ENCODE data around the gene TTC33. TPM values are rescaled to one million over a fixed set of nuclear protein-coding genes. Genes with fewer than 3 reads are reported as not detected.
"Not testable (repeated sequence)": the region's sequence is repeated elsewhere in the genome, so short reads cannot be mapped to it uniquely, and the experiment has no call there.

The TTC33 gene
- total RNA-seq, 1 donor from 2014 or later, result 64.4 TPM

GRCh38 chr5:40578501-40579451, 177.0 kb downstream of the TTC33 start:
- DNase-seq (ENCODE audit: low spot score in 2 of 2) (no peak), FAIRE-seq (no peak)

DNA sequence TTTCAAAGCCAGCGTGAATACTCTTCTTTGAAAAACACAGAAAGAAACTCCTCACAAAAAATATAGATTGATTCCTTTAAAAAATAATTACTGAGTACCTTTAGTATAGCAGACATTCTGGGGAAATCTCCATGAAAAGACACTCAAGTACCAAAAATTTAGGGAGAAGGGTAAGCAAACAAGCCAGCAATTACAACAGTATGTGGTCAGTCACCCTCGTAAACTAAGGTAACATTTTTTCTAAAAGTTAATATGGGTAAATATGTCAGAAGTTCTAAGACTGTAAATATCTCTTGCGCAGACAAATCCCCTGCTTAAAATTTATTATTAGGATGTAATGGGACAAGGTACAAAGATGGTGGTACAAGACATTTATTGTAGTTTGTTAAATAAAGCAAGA, 178.0 kb downstream of the TTC33 start:
- no peak for DNase-seq (ENCODE audit: low spot score in 2 of 2)
- no peak for FAIRE-seq

DNA sequence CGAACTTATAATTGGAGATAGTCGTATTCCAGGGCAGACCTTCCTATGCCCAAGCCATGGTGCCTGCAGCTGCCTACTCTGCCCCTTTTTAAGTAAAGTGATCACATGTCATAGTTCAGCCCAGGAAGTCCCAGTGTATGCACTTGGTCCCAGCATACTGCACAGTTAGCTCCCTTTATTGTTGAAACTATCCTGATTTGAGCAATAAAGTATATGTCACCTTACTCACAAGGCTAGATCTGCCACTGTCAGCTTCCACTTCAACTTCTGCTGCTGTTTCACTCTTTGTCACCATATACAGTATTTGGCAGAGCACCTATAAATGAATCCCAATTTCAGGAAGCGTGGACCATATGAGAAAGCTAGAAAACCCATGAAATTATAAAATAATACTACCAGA, 179.8 kb downstream of the TTC33 start:
- no peak for FAIRE-seq
- DNase-seq (ENCODE audit: low spot score in 2 of 2), result no peak

DNA sequence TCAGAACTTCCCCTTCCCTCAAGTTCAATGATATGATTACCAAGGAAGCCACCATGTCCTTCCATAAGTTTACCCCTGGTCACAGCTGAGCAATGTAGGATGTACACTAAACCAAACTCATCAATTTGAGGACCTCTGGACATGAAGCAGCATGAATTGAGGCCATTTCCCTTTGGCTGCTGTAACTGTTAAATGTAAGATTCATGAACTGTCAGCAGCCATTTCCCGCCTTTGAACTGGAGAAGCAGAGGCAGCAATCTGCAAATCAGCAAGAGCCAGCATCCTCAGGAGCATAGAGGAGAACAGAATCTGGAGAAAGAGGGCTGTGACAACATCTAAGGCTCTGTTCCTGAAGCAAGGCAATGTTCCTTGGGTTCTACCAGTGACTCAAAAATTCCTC, 180.3 kb downstream of the TTC33 start:
- no peak for FAIRE-seq

GRCh38 chr5:40572937-40573336, 182.8 kb downstream of the TTC33 start:
- no peak for DNase-seq (ENCODE audit: low spot score in 2 of 2)
- no peak for FAIRE-seq

More for the DNA sequence above, 180.3 kb downstream of the TTC33 start:
- DNase-seq (ENCODE audit: low spot score in 2 of 2), result no peak

- FAIRE-seq, result no peak
These were observed 183.4 kb downstream of the TTC33 start for GRCh38 chr5:40572391-40572790.

GRCh38 chr5:40571729-40572128, 184.0 kb downstream of the TTC33 start:
- DNase-seq (ENCODE audit: low spot score in 2 of 2) (no peak), FAIRE-seq (no peak)

More at GRCh38 chr5:40572391-40572790, 183.4 kb downstream of the TTC33 start:
- DNase-seq (ENCODE audit: low spot score in 2 of 2), result no peak

- FAIRE-seq (no peak), DNase-seq (ENCODE audit: low spot score in 2 of 2) (no peak)
These were observed 185.2 kb downstream of the TTC33 start for GRCh38 chr5:40570408-40571129.

- DNase-seq (ENCODE audit: low spot score in 2 of 2) (no peak), FAIRE-seq (no peak)
These were observed 186.1 kb downstream of the TTC33 start for GRCh38 chr5:40569546-40570270.

GRCh38 chr5:40568548-40568947, 187.2 kb downstream of the TTC33 start:
- DNase-seq (ENCODE audit: low spot score in 2 of 2) (no peak), FAIRE-seq (no peak)

- not testable (repeated sequence) for DNase-seq (ENCODE audit: low spot score in 2 of 2); FAIRE-seq
These were observed 192.6 kb downstream of the TTC33 start for GRCh38 chr5:40563173-40563572.

GRCh38 chr5:40560474-40561110, 195.2 kb downstream of the TTC33 start:
- FAIRE-seq (no peak), DNase-seq (ENCODE audit: low spot score in 2 of 2) (no peak)

DNA sequence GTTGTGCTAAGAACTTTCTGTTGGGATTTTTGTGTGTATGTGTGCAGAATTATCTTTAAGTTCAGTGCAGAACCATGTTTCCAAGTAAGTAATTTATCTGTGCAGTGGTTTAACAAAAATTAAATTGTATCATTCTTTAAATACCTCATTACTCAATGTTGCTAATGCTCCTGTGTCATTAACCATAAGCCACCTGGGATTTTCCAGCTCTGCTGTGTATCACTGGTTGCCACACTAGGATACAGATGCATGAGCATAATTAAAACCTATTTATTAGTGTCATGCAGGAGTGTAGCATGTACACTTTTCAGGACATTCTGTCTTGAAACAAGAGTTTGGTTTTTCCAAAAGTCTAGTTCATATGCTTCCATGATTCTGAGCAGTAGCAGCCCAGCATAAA, 196.5 kb downstream of the TTC33 start:
- DNase-seq (ENCODE audit: low spot score in 2 of 2) (no peak), FAIRE-seq (no peak)

GRCh38 chr5:40557501-40557900, 198.3 kb downstream of the TTC33 start:
- no peak for FAIRE-seq
- no peak for DNase-seq (ENCODE audit: low spot score in 2 of 2)

GRCh38 chr5:40556811-40557210, 198.9 kb downstream of the TTC33 start:
- no peak for FAIRE-seq
- no peak for DNase-seq (ENCODE audit: low spot score in 2 of 2)

- FAIRE-seq, result no peak
These were observed 199.9 kb downstream of the TTC33 start for GRCh38 chr5:40555886-40556285.

GRCh38 chr5:40554813-40555212, 200.9 kb downstream of the TTC33 start:
- no peak for DNase-seq (ENCODE audit: low spot score in 2 of 2)
- no peak for FAIRE-seq

More at GRCh38 chr5:40555886-40556285, 199.9 kb downstream of the TTC33 start:
- DNase-seq (ENCODE audit: low spot score in 2 of 2), result no peak

DNA sequence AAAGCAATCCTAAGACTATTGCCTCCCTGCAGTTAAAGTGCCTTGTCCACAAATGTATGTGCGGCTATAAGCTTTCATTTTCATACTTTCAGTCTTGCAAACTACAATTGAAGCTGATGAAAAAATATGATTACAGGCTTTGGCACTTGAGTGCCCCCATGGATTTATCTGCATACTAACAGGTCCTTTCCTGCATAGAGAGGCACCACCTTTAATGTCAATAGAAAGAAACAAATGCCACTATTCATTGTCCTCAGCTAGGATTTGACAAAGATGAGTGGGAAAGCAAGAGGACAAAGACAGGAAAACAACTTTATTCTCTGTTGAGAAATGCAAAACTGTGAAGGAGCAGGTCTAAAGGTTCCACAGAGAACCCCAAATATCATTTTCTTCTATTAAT, 201.7 kb downstream of the TTC33 start:
- DNase-seq (ENCODE audit: low spot score in 2 of 2), result no peak
- no peak for FAIRE-seq

- DNase-seq (ENCODE audit: low spot score in 2 of 2) (no peak), FAIRE-seq (no peak)
These were observed 202.8 kb downstream of the TTC33 start for GRCh38 chr5:40552981-40553380.

All from frontal cortex (tissue), 4 donors.